Coronary artery (tissue), 2 donors: ENCODE measurements around the gene PHF14.
A peak's percentile ranks its signal among the peaks of the same experiment; 100 is the strongest.
"Not testable (repeated sequence)": the region's sequence is repeated elsewhere in the genome, so short reads cannot be mapped to it uniquely, and the experiment has no call there.

Experiments used
- DNase-seq: peaks from one replicate; pipeline ENCODE4 v3.0.0-alpha.2; 2017; ENCODE audit warnings: low spot score
- H3K27ac ChIP-seq, 2 donors: fragments of 200-600 bp; sonication (generic); one replicate each; pipeline ENCODE4 v1.5.1; 2016 to 2019
- H3K4me3 ChIP-seq: fragments of 200-600 bp; sonication (generic); 2 replicates; pipeline ENCODE4 v1.5.1; 2016; ENCODE audit warnings: mild to moderate bottlenecking, moderate library complexity
- CTCF ChIP-seq: fragments of 200-600 bp; sonication (generic); IDR thresholded peaks from one replicate; pipeline ENCODE4 v1.5.1; 2019; ENCODE audit warnings: antibody characterized with exemption

Gene PHF14

DNA sequence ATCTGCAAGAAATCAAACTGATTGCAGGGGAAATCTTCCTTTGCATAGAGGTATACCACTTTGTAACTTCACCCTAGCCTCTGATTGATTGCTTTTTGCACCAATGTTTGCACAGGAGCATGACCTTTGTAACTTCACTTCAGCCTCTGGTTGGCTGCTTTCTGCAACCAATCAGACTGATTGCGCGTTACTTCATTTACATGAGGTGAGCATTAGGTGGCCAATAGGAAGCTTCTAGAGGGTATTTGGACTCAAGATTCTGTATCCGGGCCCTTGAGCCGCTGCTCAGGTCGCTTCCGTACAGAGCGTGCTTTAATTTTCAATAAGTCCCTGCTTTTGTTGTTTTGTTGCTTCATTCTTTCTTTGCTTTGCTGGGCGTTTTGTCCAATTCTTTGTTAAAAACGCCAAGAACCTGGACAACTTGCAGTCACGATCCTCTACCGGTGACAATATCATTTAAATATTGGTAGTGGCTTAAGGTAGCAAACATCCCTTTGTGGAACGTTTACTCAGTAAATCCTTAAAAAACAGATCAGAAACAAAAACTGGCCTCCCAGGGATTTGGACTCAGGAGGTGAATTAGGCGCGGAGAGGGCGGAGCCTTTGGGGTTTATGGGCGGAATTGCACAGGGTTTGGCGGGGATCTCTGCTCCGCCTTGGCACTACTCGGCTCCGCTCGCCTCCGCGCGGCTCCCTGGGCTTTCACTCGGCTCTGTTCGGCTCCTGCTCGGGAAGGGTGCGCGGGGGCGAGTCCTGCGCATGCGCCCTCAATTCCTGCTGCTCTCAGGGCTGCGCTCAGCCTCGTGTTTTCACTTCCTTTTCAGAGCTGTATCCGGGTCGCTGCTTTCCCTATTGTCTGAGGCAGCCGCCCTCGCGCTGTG is at the start of gene PHF14:
Gene PHF14, plus strand, starts transcription at position 812 of the 881 bp plus-strand sequence. CDS start 452 bp downstream, outside the sequence.
- H3K27ac ChIP-seq: peak within 1 kb of the TSS; percentile 75 to 80
- no peak for TF ChIP-seq CTCF
- peak within 1 kb of the TSS; percentile 89 for H3K4me3 ChIP-seq

GRCh38 chr7:10924370-10924769 is 49.3 kb upstream of the PHF14 start:
- no peak overlapping the region for H3K4me3 ChIP-seq
- no peak for DNase-seq
- H3K27ac ChIP-seq: no peak overlapping the region
- TF ChIP-seq CTCF: no peak

More for the DNA sequence above, at the start of gene PHF14:
- DNase-seq: peak; percentile 96

GRCh38 chr7:10928203-10928602 is 45.5 kb upstream of the PHF14 start:
- H3K27ac ChIP-seq, DNase-seq: not testable (repeated sequence)

GRCh38 chr7:10930551-10930950 is 43.1 kb upstream of the PHF14 start:
- TF ChIP-seq CTCF: no peak
- Histone ChIP-seq H3K4me3 (no peak overlapping the region), H3K27ac (peak overlapping the region; percentile 31 to 42)
- DNase-seq: no peak

More at GRCh38 chr7:10928203-10928602, 45.5 kb upstream of the PHF14 start:
- H3K4me3 ChIP-seq: not testable (repeated sequence)

GRCh38 chr7:10931161-10931560 is 42.5 kb upstream of the PHF14 start:
- Histone ChIP-seq H3K4me3 (no peak overlapping the region), H3K27ac (no peak overlapping the region)
- no peak for TF ChIP-seq CTCF
- DNase-seq: no peak

DNA sequence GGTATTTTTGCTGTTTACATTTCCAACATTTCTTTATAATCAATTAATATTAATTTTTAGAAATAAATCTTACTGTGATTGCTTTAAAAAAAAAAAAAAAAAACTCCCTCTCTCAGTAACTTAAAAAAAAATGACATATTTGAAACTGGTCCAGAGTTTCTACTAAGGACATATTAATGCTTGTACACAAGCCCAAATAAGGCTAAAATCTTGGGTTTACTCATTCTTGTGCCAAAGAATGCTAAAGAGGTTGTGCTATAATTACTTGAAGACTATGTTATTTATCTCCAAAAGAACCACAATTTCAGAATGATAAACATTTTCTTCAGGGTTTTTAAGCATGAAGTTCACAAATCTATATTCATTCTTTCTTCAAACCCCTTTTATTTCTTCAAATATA is 39.4 kb upstream of the PHF14 start:
- H3K4me3 ChIP-seq: peak overlapping the region; percentile 41
- no peak for DNase-seq
- peak overlapping the region; percentile 88 for H3K27ac ChIP-seq
- TF ChIP-seq CTCF: no peak

DNA sequence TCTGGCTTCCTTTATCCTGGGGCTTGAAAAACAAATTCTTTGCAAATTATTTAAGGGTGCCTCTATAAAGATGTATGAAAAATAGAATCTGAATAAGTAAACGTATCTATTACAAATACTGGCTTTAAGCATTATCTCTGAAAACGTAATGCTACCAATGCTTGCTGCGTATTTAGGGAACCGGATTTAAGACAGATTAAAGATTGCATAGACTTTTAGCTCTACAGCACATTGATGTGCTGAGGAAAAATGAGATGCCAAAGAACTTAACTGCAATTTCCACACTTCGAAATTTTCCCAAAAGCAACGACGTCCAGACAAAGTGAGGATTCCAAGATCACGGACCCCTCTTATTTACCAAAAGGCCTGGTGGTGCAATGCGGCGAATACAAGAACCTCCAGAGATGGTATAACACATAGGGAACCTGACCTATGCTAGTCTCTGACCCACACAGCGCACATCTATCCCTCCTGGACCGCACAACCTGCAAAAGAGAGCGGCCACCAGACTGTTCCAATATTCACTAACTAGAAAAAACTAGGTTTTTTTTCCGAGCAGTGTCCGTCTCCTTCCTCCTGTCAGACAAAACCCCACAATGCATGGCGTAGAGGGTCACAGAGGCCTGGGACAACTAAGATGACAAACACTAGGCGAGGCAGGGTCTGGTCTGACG is 34.3 kb upstream of the PHF14 start:
- Histone ChIP-seq H3K27ac (peak overlapping the region; percentile 88 to 90), H3K4me3 (peak overlapping the region; percentile 78)
- DNase-seq: no peak
- no peak for TF ChIP-seq CTCF
